ENCODE results near the gene COL1A2. TPM values are rescaled to one million over a fixed set of nuclear protein-coding genes. Genes with fewer than 3 reads are reported as not detected.

The COL1A2 gene
- total RNA-seq, 4 donors from 2014 or later = 155 to 361 (median 232) TPM

DNA sequence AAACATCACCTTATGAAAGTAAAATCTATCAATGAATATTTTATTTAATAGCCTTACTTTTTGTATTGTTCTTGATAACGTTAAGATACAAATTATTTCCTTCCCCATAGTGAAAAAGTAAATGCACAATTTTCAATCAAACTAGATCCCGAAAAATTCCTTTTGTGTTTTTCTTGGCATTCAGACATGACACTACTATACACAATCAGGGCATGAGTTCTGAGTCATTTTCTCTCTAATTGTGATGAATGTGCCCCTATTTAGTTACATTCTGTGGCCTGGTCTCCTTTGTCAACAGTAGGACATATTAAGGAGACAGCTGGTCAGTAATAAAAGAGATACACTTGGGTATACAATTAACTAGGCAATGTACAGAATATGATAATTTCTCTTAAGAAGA, 19.8 kb downstream of the COL1A2 start:
- TF ChIP-seq, protein P1, sequence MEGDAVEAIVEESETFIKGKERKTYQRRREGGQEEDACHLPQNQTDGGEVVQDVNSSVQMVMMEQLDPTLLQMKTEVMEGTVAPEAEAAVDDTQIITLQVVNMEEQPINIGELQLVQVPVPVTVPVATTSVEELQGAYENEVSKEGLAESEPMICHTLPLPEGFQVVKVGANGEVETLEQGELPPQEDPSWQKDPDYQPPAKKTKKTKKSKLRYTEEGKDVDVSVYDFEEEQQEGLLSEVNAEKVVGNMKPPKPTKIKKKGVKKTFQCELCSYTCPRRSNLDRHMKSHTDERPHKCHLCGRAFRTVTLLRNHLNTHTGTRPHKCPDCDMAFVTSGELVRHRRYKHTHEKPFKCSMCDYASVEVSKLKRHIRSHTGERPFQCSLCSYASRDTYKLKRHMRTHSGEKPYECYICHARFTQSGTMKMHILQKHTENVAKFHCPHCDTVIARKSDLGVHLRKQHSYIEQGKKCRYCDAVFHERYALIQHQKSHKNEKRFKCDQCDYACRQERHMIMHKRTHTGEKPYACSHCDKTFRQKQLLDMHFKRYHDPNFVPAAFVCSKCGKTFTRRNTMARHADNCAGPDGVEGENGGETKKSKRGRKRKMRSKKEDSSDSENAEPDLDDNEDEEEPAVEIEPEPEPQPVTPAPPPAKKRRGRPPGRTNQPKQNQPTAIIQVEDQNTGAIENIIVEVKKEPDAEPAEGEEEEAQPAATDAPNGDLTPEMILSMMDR (IDR thresholded peaks at IDR 0.05) = no peak
- ATAC-seq (ENCODE audit: low FRiP score) (no peak), DNase-seq (ENCODE audit: low spot score) (no peak)

DNA sequence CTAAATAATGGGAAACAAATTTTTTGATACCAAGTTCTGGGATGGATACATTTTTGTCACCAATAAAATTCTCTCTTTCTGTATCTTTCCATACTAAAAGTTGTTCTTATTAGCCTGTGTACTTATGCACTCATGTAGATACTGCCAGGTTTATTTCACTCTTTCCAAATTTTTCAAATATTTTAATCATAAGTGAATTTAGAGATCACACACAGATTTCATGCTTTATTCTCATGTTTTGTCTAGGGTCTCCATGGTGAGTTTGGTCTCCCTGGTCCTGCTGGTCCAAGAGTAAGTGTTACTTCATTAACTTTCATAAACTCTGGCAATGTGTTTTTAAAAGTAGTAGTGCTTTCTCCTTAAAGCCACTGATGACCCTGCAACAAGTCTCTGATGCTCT, 20.3 kb downstream of the COL1A2 start:
- DNase-seq (ENCODE audit: low spot score) (no peak), ATAC-seq (ENCODE audit: low FRiP score) (no peak)
- TF ChIP-seq, protein P1 (IDR thresholded peaks at IDR 0.05) = no peak

DNA sequence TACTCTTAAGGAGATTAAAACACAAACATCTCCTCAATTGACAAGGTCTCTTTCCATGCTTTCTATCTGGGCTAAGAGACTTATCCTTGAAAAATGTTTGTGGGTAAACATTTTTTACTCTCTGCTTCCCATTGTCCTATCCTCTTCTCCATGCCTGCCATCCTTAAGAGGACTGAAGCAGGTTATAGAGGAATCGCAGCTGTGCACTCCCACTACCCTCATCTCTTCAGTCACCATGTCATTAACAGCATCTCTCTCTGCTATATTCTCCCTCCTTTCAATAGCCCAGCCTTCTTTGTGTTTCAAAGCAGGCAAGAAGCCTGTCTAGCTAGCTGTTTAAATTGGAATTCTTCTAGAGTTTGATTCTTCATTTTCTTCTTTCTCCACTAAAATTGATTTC, 22.6 kb downstream of the COL1A2 start:
- TF ChIP-seq, protein P1 (IDR thresholded peaks at IDR 0.05) = no peak
- no peak for ATAC-seq (ENCODE audit: low FRiP score)
- no peak for DNase-seq (ENCODE audit: low spot score)

DNA sequence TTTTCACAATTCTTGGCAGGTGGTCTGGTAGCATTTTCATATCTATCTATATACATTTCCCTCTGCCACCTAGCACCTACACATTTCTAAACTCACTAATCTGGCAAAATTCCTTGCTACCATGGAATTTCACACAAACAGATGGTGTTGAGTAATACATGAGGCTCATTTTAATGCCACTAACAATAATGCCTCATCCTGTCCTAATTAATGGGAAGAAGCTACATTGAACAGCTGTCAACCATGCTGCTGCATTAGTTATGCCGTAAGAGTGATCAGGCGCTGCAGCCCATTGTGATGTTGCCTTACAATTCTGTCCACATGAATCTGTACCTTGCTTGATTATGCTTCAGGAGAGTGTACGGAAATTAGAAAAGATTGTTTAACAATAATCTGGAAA, 23.2 kb downstream of the COL1A2 start:
- TF ChIP-seq, protein P1 (IDR thresholded peaks at IDR 0.05) = no peak
- no peak for DNase-seq (ENCODE audit: low spot score)
- no peak for ATAC-seq (ENCODE audit: low FRiP score)

DNA sequence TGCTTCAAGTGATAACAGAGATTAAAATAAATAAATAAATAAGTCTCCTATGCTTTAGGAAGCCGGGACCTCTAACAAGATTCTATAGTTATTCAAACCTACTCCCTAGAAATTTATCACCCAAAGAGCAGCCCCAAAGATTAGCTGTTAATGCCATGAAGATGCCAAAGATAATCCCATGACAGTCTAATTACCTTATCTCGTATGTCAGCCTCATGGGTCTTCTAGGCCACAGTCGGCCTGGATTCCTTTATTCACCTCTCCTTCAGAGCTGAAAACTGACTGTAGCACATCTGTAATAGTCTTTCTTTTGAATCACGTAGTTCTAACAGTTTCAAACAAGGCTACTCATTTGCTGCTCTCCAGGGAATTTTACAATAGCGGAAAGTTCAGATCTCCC, 24.2 kb downstream of the COL1A2 start:
- ATAC-seq (ENCODE audit: low FRiP score) (no peak), DNase-seq (ENCODE audit: low spot score) (no peak)
- TF ChIP-seq, protein P1 (IDR thresholded peaks at IDR 0.05) = no peak

DNA sequence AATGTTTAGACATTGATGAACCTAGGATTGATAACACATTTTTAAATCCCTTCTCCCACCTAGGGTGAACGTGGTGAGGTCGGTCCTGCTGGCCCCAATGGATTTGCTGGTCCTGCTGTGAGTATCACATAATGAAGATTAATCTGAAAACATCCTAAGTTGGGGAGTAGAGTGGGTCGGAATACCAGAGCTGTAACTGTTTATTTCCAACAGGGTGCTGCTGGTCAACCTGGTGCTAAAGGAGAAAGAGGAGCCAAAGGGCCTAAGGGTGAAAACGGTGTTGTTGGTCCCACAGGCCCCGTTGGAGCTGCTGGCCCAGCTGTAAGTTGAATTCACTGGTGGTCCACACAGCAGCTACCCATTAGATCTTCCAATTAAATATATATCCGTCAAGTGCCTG, 25.6 kb downstream of the COL1A2 start:
- ATAC-seq (ENCODE audit: low FRiP score) = no peak
- no peak for DNase-seq (ENCODE audit: low spot score)
- TF ChIP-seq, protein P1 (IDR thresholded peaks at IDR 0.05) = no peak

DNA sequence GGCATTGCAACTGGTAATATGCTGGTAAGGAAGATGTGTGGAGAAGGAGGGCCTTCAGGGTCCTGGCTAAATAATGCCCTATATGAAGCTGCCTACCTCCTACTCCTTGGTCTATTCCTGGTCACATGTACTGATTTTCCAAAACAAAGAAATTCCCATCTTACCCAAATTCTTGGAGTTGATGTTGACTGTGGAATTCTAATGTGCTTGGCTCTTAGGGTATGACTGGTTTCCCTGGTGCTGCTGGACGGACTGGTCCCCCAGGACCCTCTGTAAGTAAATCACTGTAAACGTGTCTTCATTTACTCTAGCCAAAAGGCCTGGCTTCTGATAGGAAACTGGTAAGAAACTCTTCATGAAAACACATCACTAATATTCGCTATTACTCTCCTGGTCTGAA, 27.0 kb downstream of the COL1A2 start:
- no peak for ATAC-seq (ENCODE audit: low FRiP score)
- TF ChIP-seq, protein P1 (IDR thresholded peaks at IDR 0.05) = no peak
- DNase-seq (ENCODE audit: low spot score) = no peak

Data from omental fat pad (tissue), 4 donors.